ENCODE data around the gene TERT. TPM values are rescaled to one million over a fixed set of nuclear protein-coding genes. Genes with fewer than 3 reads are reported as not detected.

Gene TERT
- total RNA-seq, 1 experiment from 2014 or later = 3.3 TPM

DNA sequence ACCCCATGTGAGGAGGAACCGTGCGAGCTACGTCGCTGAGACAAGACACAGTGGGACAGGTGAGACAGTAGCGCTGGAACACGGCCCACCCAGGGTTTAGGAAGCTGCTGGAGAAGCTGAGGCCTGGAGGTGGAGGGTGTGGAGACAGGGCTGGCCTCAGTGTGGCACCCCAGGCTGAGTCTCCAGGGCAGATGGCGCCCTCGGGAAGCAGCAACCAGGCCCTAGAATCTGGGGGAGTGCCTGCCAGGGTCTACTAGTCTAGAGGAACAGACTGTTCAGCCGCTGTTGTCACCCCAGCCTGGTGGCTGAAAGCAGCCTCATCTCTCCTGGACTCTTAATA, 4.6 kb upstream of the TERT start:
- H3K36me3 ChIP-seq (ENCODE audit: insufficient read depth, low read length) = no peaks in the 10 kb centered on the region
- no peaks in the 10 kb centered on the region for H4K20me1 ChIP-seq (ENCODE audit: insufficient read depth, low read depth, low read length)
- no peaks in the 10 kb centered on the region for H3K9me2 ChIP-seq (replicated peaks; ENCODE audit: insufficient read depth, low read length)
- DNase-seq = no peak
- no peak overlapping the region for H3K4me3 ChIP-seq (ENCODE audit: low read length)
- no peak overlapping the region for H3K9ac ChIP-seq (ENCODE audit: low read length)
- no peak overlapping the region for H3K27ac ChIP-seq (ENCODE audit: low read length)
- no peak overlapping the region for H2AFZ ChIP-seq (ENCODE audit: low read length)
- H3K4me1 ChIP-seq (ENCODE audit: low read length) = peaks cover 21% of the 10 kb centered on the region
- H3K4me2 ChIP-seq (ENCODE audit: low read depth, low read length, poor library complexity, severe bottlenecking) = no peak overlapping the region
- no peaks in the 10 kb centered on the region for H3K27me3 ChIP-seq (ENCODE audit: low read length)
- no peaks in the 10 kb centered on the region for H3K9me3 ChIP-seq (ENCODE audit: low read length)
- no peaks in the 10 kb centered on the region; the same call in 1 of the 2 replicates for H3K79me2 ChIP-seq (ENCODE audit: low read length)

DNA sequence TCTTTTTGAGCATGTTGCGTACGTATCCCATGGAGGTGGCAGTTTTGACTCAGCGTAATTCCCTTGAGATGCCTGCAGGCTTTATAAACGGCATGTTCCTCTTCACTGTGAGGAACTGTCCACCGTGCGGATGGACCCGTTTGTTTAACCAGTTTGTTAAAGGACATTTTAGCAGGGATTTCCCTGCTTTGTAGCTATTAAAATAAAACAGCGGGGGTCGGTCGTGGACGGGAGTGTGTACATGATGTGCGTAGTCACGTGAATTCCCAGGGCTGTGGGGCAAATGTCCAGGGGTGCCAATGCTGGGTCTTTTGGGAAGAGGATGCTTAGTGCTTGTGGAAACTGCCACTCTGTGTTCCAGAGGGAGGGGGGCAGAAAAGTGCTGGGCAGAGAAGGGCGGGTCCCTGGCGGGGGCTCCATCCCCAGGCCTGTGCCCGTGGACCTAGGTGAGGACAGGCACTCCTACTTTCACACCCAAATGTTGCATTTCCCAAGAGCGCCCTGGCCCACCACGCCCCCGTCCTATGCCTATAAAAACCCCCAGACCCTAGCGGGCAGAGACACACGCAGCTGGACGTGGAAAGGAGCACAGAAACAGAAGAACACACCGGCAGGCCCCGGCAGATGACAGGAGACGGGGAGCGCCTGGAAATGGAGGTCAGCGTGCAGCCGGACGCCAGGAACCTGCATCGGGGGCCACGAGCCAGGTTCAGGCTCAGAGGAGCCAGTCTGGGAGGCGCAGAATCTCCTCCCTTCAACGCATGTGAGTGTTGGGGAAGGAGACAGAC, 4.0 kb upstream of the TERT start:
- Histone ChIP-seq H3K27ac (ENCODE audit: low read length) (no peak overlapping the region), H3K9me2 (replicated peaks; ENCODE audit: insufficient read depth, low read length) (no peaks in the 10 kb centered on the region), H3K9me3 (ENCODE audit: low read length) (no peaks in the 10 kb centered on the region), H2AFZ (ENCODE audit: low read length) (no peak overlapping the region), H3K4me1 (ENCODE audit: low read length) (peaks cover 26% of the 10 kb centered on the region), H3K79me2 (ENCODE audit: low read length) (peaks cover 5% of the 10 kb centered on the region; the same call in 1 of the 2 replicates), H3K36me3 (ENCODE audit: insufficient read depth, low read length) (no peaks in the 10 kb centered on the region), H3K4me3 (ENCODE audit: low read length) (no peak overlapping the region), H3K4me2 (ENCODE audit: low read depth, low read length, poor library complexity, severe bottlenecking) (no peak overlapping the region), H4K20me1 (ENCODE audit: insufficient read depth, low read depth, low read length) (no peaks in the 10 kb centered on the region), H3K27me3 (ENCODE audit: low read length) (no peaks in the 10 kb centered on the region), H3K9ac (ENCODE audit: low read length) (no peak overlapping the region)
- no peak for DNase-seq

DNA sequence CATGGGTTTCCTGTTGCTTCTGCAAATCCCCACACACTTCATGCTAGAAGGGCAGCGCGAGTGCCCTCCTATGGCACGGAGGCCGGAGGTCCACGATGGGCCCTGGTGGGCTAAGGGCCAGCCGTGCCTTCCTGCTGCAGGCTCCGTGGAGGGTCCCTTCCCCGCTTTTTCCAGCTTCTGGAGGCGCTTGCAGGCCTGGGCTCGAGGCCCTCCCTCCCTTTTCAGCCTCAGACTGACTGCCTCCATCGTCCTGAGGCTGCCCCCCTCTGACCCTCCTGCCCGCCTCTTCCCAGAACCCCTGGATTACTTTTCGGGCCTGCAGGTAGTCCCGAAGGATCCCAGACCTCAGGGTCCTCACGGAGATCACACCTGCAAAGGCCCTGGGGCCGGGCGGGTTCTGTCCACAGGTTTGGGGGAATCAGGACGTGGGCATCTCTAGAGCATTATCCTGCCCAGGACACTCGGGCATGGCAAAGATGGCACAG, 3.2 kb upstream of the TERT start:
- Histone ChIP-seq H3K9me2 (replicated peaks; ENCODE audit: insufficient read depth, low read length) (no peaks in the 10 kb centered on the region), H3K4me2 (ENCODE audit: low read depth, low read length, poor library complexity, severe bottlenecking) (no peak overlapping the region), H3K79me2 (ENCODE audit: low read length) (peaks cover 11% of the 10 kb centered on the region; the same call in 1 of the 2 replicates), H3K27ac (ENCODE audit: low read length) (no peak overlapping the region), H2AFZ (ENCODE audit: low read length) (no peak overlapping the region), H3K9ac (ENCODE audit: low read length) (no peak overlapping the region), H3K4me1 (ENCODE audit: low read length) (peaks cover 27% of the 10 kb centered on the region), H3K27me3 (ENCODE audit: low read length) (no peaks in the 10 kb centered on the region), H3K4me3 (ENCODE audit: low read length) (no peak overlapping the region), H3K36me3 (ENCODE audit: insufficient read depth, low read length) (no peaks in the 10 kb centered on the region), H3K9me3 (ENCODE audit: low read length) (no peaks in the 10 kb centered on the region), H4K20me1 (ENCODE audit: insufficient read depth, low read depth, low read length) (no peaks in the 10 kb centered on the region)
- no peak for DNase-seq

DNA sequence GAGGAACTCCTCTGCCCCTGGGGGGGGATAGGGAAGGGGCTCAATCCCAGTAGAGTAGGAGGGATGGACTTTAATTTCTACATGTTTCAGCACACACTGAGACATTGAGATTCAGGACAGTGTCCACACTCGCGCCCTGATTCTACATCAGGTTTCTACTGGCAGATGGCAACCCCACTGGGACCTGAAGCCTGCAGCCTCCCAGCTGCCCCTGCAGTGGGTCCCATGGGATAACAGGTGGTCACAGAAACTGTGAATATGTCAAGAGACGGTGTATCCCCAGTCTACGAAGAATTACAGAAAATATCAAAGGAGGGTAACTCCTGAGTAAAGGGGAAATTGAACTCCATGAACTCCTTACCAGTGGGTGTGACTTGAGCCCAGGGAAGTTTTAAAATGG, 2.4 kb upstream of the TERT start:
- peak overlapping the region; percentile 6 for H3K4me2 ChIP-seq (ENCODE audit: low read depth, low read length, poor library complexity, severe bottlenecking)

DNA sequence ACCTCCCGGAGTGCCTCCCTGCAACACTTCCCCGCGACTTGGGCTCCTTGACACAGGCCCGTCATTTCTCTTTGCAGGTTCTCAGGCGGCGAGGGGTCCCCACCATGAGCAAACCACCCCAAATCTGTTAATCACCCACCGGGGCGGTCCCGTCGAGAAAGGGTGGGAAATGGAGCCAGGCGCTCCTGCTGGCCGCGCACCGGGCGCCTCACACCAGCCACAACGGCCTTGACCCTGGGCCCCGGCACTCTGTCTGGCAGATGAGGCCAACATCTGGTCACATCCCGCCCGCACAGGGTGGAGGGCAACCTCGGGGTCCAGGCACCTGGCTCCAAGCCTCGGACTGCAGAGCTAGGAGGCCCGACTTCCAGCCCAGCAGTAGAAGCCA, 776 bp upstream of the TERT start:
- H3K36me3 ChIP-seq (ENCODE audit: insufficient read depth, low read length) = no peaks in the 10 kb centered on the region
- peaks cover 26% of the 10 kb centered on the region for H3K4me1 ChIP-seq (ENCODE audit: low read length)
- no peaks in the 10 kb centered on the region for H3K9me3 ChIP-seq (ENCODE audit: low read length)
- no peak overlapping the region for H3K27ac ChIP-seq (ENCODE audit: low read length)
- no peak overlapping the region for H2AFZ ChIP-seq (ENCODE audit: low read length)
- no peak overlapping the region for H3K4me2 ChIP-seq (ENCODE audit: low read depth, low read length, poor library complexity, severe bottlenecking)
- H3K9me2 ChIP-seq (replicated peaks; ENCODE audit: insufficient read depth, low read length) = no peaks in the 10 kb centered on the region
- no peak for DNase-seq
- peaks cover 16% of the 10 kb centered on the region for H3K79me2 ChIP-seq (ENCODE audit: low read length)
- H4K20me1 ChIP-seq (ENCODE audit: insufficient read depth, low read depth, low read length) = no peaks in the 10 kb centered on the region
- H3K27me3 ChIP-seq (ENCODE audit: low read length) = no peaks in the 10 kb centered on the region
- H3K9ac ChIP-seq (ENCODE audit: low read length) = no peak overlapping the region
- H3K4me3 ChIP-seq (ENCODE audit: low read length) = no peak overlapping the region

More for the DNA sequence above, 2.4 kb upstream of the TERT start:
- no peak overlapping the region for H2AFZ ChIP-seq (ENCODE audit: low read length)
- H3K4me1 ChIP-seq (ENCODE audit: low read length) = peaks cover 26% of the 10 kb centered on the region
- H3K27me3 ChIP-seq (ENCODE audit: low read length) = no peaks in the 10 kb centered on the region
- H3K9me2 ChIP-seq (replicated peaks; ENCODE audit: insufficient read depth, low read length) = no peaks in the 10 kb centered on the region
- no peak overlapping the region for H3K27ac ChIP-seq (ENCODE audit: low read length)
- H3K36me3 ChIP-seq (ENCODE audit: insufficient read depth, low read length) = no peaks in the 10 kb centered on the region
- DNase-seq = peak; percentile 74
- no peaks in the 10 kb centered on the region for H3K9me3 ChIP-seq (ENCODE audit: low read length)
- no peaks in the 10 kb centered on the region for H4K20me1 ChIP-seq (ENCODE audit: insufficient read depth, low read depth, low read length)
- H3K79me2 ChIP-seq (ENCODE audit: low read length) = peaks cover 11% of the 10 kb centered on the region; the same call in 1 of the 2 replicates
- no peak overlapping the region for H3K4me3 ChIP-seq (ENCODE audit: low read length)
- no peak overlapping the region for H3K9ac ChIP-seq (ENCODE audit: low read length)

DNA sequence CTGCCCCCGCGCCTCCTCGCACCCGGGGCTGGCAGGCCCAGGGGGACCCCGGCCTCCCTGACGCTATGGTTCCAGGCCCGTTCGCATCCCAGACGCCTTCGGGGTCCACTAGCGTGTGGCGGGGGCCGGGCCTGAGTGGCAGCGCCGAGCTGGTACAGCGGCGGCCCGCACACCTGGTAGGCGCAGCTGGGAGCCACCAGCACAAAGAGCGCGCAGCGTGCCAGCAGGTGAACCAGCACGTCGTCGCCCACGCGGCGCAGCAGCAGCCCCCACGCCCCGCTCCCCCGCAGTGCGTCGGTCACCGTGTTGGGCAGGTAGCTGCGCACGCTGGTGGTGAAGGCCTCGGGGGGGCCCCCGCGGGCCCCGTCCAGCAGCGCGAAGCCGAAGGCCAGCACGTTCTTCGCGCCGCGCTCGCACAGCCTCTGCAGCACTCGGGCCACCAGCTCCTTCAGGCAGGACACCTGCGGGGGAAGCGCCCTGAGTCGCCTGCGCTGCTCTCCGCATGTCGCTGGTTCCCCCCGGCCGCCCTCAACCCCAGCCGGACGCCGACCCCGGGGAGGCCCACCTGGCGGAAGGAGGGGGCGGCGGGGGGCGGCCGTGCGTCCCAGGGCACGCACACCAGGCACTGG, 548 bp downstream of the TERT start:
- Histone ChIP-seq H3K27ac (ENCODE audit: low read length) (no peak overlapping the region), H3K4me3 (ENCODE audit: low read length) (peak overlapping the region; percentile 67), H3K9ac (ENCODE audit: low read length) (peak overlapping the region; percentile 72), H3K27me3 (ENCODE audit: low read length) (no peaks in the 10 kb centered on the region), H4K20me1 (ENCODE audit: insufficient read depth, low read depth, low read length) (no peaks in the 10 kb centered on the region), H3K79me2 (ENCODE audit: low read length) (peaks cover 16% of the 10 kb centered on the region), H2AFZ (ENCODE audit: low read length) (peak overlapping the region; percentile 86; the same call in 1 of the 2 replicates), H3K36me3 (ENCODE audit: insufficient read depth, low read length) (no peaks in the 10 kb centered on the region), H3K4me1 (ENCODE audit: low read length) (peaks cover 26% of the 10 kb centered on the region), H3K4me2 (ENCODE audit: low read depth, low read length, poor library complexity, severe bottlenecking) (peak overlapping the region; percentile 89), H3K9me2 (replicated peaks; ENCODE audit: insufficient read depth, low read length) (no peaks in the 10 kb centered on the region), H3K9me3 (ENCODE audit: low read length) (no peaks in the 10 kb centered on the region)
- DNase-seq = no peak

DNA sequence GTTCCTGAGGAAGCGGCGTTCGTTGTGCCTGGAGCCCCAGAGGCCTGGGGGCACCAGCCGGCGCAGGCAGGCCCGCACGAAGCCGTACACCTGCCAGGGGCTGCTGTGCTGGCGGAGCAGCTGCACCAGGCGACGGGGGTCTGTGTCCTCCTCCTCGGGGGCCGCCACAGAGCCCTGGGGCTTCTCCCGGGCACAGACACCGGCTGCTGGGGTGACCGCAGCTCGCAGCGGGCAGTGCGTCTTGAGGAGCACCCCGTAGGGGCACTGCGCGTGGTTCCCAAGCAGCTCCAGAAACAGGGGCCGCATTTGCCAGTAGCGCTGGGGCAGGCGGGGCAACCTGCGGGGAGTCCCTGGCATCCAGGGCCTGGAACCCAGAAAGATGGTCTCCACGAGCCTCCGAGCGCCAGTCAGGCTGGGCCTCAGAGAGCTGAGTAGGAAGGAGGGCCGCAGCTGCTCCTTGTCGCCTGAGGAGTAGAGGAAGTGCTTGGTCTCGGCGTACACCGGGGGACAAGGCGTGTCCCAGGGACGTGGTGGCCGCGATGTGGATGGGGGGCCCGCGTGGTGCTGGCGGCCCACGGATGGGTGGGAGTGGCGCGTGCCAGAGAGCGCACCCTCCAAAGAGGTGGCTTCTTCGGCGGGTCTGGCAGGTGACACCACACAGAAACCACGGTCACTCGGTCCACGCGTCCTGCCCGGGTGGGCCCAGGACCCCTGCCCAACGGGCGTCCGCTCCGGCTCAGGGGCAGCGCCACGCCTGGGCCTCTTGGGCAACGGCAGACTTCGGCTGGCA, 1.3 kb downstream of the TERT start:
- H3K27me3 ChIP-seq (ENCODE audit: low read length) = no peaks in the 10 kb centered on the region
- H2AFZ ChIP-seq (ENCODE audit: low read length) = no peak overlapping the region
- peaks cover 16% of the 10 kb centered on the region for H3K79me2 ChIP-seq (ENCODE audit: low read length)
- H4K20me1 ChIP-seq (ENCODE audit: insufficient read depth, low read depth, low read length) = no peaks in the 10 kb centered on the region
- H3K27ac ChIP-seq (ENCODE audit: low read length) = no peak overlapping the region
- H3K9ac ChIP-seq (ENCODE audit: low read length) = peak overlapping the region; percentile 72; the same call in 1 of the 2 replicates
- peak overlapping the region; percentile 67 for H3K4me3 ChIP-seq (ENCODE audit: low read length)
- H3K4me1 ChIP-seq (ENCODE audit: low read length) = peaks cover 26% of the 10 kb centered on the region
- H3K4me2 ChIP-seq (ENCODE audit: low read depth, low read length, poor library complexity, severe bottlenecking) = peak overlapping the region; percentile 89
- no peaks in the 10 kb centered on the region for H3K9me3 ChIP-seq (ENCODE audit: low read length)
- no peaks in the 10 kb centered on the region for H3K9me2 ChIP-seq (replicated peaks; ENCODE audit: insufficient read depth, low read length)
- no peak for DNase-seq
- H3K36me3 ChIP-seq (ENCODE audit: insufficient read depth, low read length) = no peaks in the 10 kb centered on the region

Data from Karpas-422 (cell line).